Lung (tissue), 12 donors: Measurements from ENCODE around the gene QPRT. TPM values are rescaled to one million over a fixed set of nuclear protein-coding genes. Genes with fewer than 3 reads are reported as not detected.
A peak's percentile ranks its signal among the peaks of the same experiment; 100 is the strongest.

Experiments
- ATAC-seq: fragments of 200-7000 bp; cut with Tn5 transposase; one replicate; pipeline ENCODE4 v1.9.1; 2020; ENCODE audit warnings: moderate number of reproducible peaks; ENCODE audit not compliant: insufficient read depth, low FRiP score
- DNase-seq, 3 donors: peaks; one replicate each; pipeline ENCODE4 v3.0.0-alpha.2; 2013 to 2017
- H3K27ac ChIP-seq, 2 donors: one replicate each; pipeline ENCODE4 v1.5.1; 2013; ENCODE audit warnings: mild to moderate bottlenecking in 2 of 2, moderate library complexity in 2 of 2, control low read depth in 1 of 2, inconsistent platforms in 1 of 2, low read depth in 1 of 2, low read length in 1 of 2
- H3K27me3 ChIP-seq, 3 donors: one replicate each; pipeline ENCODE4 v1.5.1; 2013; ENCODE audit warnings: low read length in 2 of 3; ENCODE audit not compliant: control insufficient read depth in 3 of 3, insufficient read depth in 3 of 3
- H3K36me3 ChIP-seq, 4 donors: one replicate each; pipeline ENCODE4 v1.5.1; 2013; ENCODE audit warnings: low read length in 4 of 4, mild to moderate bottlenecking in 1 of 4, moderate library complexity in 1 of 4; ENCODE audit not compliant: control insufficient read depth in 4 of 4, insufficient read depth in 4 of 4
- H3K4me1 ChIP-seq, 5 donors: one replicate each; pipeline ENCODE4 v1.5.1; 2013; ENCODE audit warnings: low read length in 5 of 5, mild to moderate bottlenecking in 2 of 5, moderate library complexity in 1 of 5; ENCODE audit not compliant: control insufficient read depth in 5 of 5, insufficient read depth in 5 of 5
- H3K4me3 ChIP-seq: one replicate; pipeline ENCODE4 v1.5.1; 2013; ENCODE audit warnings: mild to moderate bottlenecking, control low read depth, moderate library complexity
- H3K9ac ChIP-seq, 2 donors: one replicate each; pipeline ENCODE4 v1.5.1; 2013; ENCODE audit warnings: low read length in 2 of 2, control low read depth in 1 of 2; ENCODE audit not compliant: insufficient read depth in 1 of 2
- H3K9me3 ChIP-seq, 4 donors: one replicate each; pipeline ENCODE4 v1.5.1; 2013; ENCODE audit warnings: low read length in 3 of 4, mild to moderate bottlenecking in 1 of 4, moderate library complexity in 1 of 4; ENCODE audit not compliant: control insufficient read depth in 4 of 4, insufficient read depth in 3 of 4
- CTCF ChIP-seq: IDR thresholded peaks from 2 replicates; pipeline ENCODE4 v1.5.1; 2012; ENCODE audit warnings: mild to moderate bottlenecking; ENCODE audit errors: control extremely low read depth, extremely low read depth
- WGBS, 2 donors: extraction: QIAGEN DNeasy Blood & Tissue Kit; methylation state at CpG; one replicate each; pipeline ENCODE4 v1.1.7; 2013; 5-methylcytosine and 5-hydroxymethylcytosine counted together
- polyA plus RNA-seq, 2 donors: library from polyadenylated mRNA; stranded (reverse); fragments of 200-250 nt; gene quantifications; one replicate each; pipeline ENCODE4 v1.2.1, GENCODE V29; 2013
- total RNA-seq, 2 donors: library from RNA; depleted of rRNA in 1 of 2; stranded (reverse); fragments of >200 nt in 1 of 2; gene quantifications; one replicate each; pipeline ENCODE4 v1.2.1, GENCODE V29; 2014 to 2021
- donor health status: control.
- donor health status: control.
- donor health status: Bipolar disorder and iron deficiency.
- donor health status: healthy.
- donor health status: DM: yes; HTN: yes; CAD: no.

QPRT gene
- total and polyA plus RNA-seq, 4 donors: 8.7 to 23.1 (median 15.8) TPM

GRCh38 chr16:29714396-29714795, 35.4 kb downstream of the QPRT start:
- DNase-seq (no peak), ATAC-seq (no peak)

GRCh38 chr16:29714972-29715371, 36.0 kb downstream of the QPRT start:
- no peaks in the 10 kb centered on the region for H3K4me1 ChIP-seq
- ATAC-seq: no peak
- H3K36me3 ChIP-seq: no peaks in the 10 kb centered on the region
- no peak for DNase-seq
- 42 to 56% methylated on average over 1 of the region's 1 CpG for WGBS, 2 donors
- no peaks in the 10 kb centered on the region for H3K9me3 ChIP-seq
- no peaks in the 10 kb centered on the region for H3K27me3 ChIP-seq
- H3K27ac ChIP-seq: no peak overlapping the region
- H3K4me3 ChIP-seq: no peak overlapping the region
- no peak overlapping the region for H3K9ac ChIP-seq
- TF ChIP-seq CTCF: no peak

More at GRCh38 chr16:29714396-29714795, 35.4 kb downstream of the QPRT start:
- Histone ChIP-seq H3K4me3 (no peak overlapping the region), H3K27ac (no peak overlapping the region), H3K27me3 (no peaks in the 10 kb centered on the region), H3K36me3 (no peaks in the 10 kb centered on the region), H3K9me3 (no peaks in the 10 kb centered on the region), H3K9ac (no peak overlapping the region), H3K4me1 (no peaks in the 10 kb centered on the region)
- WGBS, 2 donors: 79 to 85% methylated on average over 2 of the region's 2 CpGs
- TF ChIP-seq CTCF: no peak

GRCh38 chr16:29717113-29717512, 38.1 kb downstream of the QPRT start:
- Histone ChIP-seq H3K36me3 (no peaks in the 10 kb centered on the region), H3K9ac (no peak overlapping the region), H3K27me3 (no peaks in the 10 kb centered on the region), H3K4me3 (no peak overlapping the region), H3K27ac (no peak overlapping the region), H3K9me3 (no peaks in the 10 kb centered on the region), H3K4me1 (no peaks in the 10 kb centered on the region)
- DNase-seq (no peak), ATAC-seq (no peak)
- TF ChIP-seq CTCF: no peak
- WGBS, 2 donors: 84 to 88% methylated on average over 7 of the region's 7 CpGs

- peak in 1 of 3 donors; percentile 24 for DNase-seq
- TF ChIP-seq CTCF: no peak
- no peak overlapping the region for H3K27ac ChIP-seq
- H3K36me3 ChIP-seq: no peaks in the 10 kb centered on the region
- H3K9me3 ChIP-seq: no peaks in the 10 kb centered on the region
- 36 to 40% methylated on average over 4 of the region's 4 CpGs for WGBS, 2 donors
- no peak for ATAC-seq
- H3K9ac ChIP-seq: no peak overlapping the region
- H3K27me3 ChIP-seq: no peaks in the 10 kb centered on the region
- H3K4me3 ChIP-seq: no peak overlapping the region
- no peaks in the 10 kb centered on the region for H3K4me1 ChIP-seq
Measured at GRCh38 chr16:29719063-29719462, 40.1 kb downstream of the QPRT start.
